HCT116 (cell line): ENCODE results near the gene EMB.

ENCODE experiments used
- EZH2 ChIP-seq: fragments of 200-600 bp; sonication (generic); IDR thresholded peaks from 2 replicates; pipeline ENCODE4 v1.6.1; 2017; ENCODE audit warnings: antibody characterized with exemption, mixed run types
- EZH2phosphoT487 ChIP-seq: fragments of 200-600 bp; IDR thresholded peaks from 2 replicates; pipeline ENCODE4 v1.6.1; 2018; ENCODE audit warnings: antibody characterized with exemption, borderline replicate concordance
- FOSL1 ChIP-seq: IDR thresholded peaks from 2 replicates; pipeline ENCODE4 v1.6.1; 2012; ENCODE audit warnings: low read depth
- POLR2A ChIP-seq: IDR thresholded peaks from 2 replicates; pipeline ENCODE4 v1.7.0; 2011; ENCODE audit warnings: borderline replicate concordance; ENCODE audit not compliant: insufficient read depth, insufficient read length; ENCODE audit errors: extremely low read depth
- POLR2AphosphoS5 ChIP-seq: IDR thresholded peaks from 2 replicates; pipeline ENCODE4 v1.6.1; 2011; ENCODE audit warnings: mild to moderate bottlenecking, low read depth, low read length, moderate library complexity
- SIN3A ChIP-seq: IDR thresholded peaks from 2 replicates; pipeline ENCODE4 v1.6.1; 2012; ENCODE audit warnings: low read depth
- SP1 ChIP-seq: IDR thresholded peaks from 2 replicates; pipeline ENCODE4 v1.6.1; 2012; ENCODE audit warnings: low read depth
- YY1 ChIP-seq: IDR thresholded peaks from 2 replicates; pipeline ENCODE4 v1.6.1; 2011; ENCODE audit warnings: low read length, low read depth, moderate library complexity, mild to moderate bottlenecking; ENCODE audit not compliant: insufficient replicate concordance; ENCODE audit errors: extremely low read depth
- TF ChIP-seq, protein P1 (sequence below), 3 experiments: fragments of 200-600 bp in 1 of 3; sonication (generic) in 1 of 3; IDR thresholded peaks in 2 of 3; conservative IDR thresholded peaks in 1 of 3; 2 replicates each; pipeline ENCODE4 v1.5.1; 2012 to 2017; ENCODE audit warnings: low read depth in 2 of 3, low read length in 2 of 3, antibody characterized with exemption in 1 of 3, borderline replicate concordance in 1 of 3, control low read depth in 1 of 3, mild to moderate bottlenecking in 1 of 3, mixed read lengths in 1 of 3, mixed run types in 1 of 3, moderate library complexity in 1 of 3; ENCODE audit not compliant: insufficient read depth in 1 of 3
- TF ChIP-seq, protein P2 (sequence below): IDR thresholded peaks from 2 replicates; pipeline ENCODE4 v1.6.1; 2012
- TF ChIP-seq, protein P3 (sequence below): IDR thresholded peaks from 2 replicates; pipeline ENCODE4 v1.6.1; 2011; ENCODE audit warnings: mild to moderate bottlenecking, low read length, moderate library complexity; ENCODE audit not compliant: insufficient replicate concordance; ENCODE audit errors: extremely low read depth

DNA sequence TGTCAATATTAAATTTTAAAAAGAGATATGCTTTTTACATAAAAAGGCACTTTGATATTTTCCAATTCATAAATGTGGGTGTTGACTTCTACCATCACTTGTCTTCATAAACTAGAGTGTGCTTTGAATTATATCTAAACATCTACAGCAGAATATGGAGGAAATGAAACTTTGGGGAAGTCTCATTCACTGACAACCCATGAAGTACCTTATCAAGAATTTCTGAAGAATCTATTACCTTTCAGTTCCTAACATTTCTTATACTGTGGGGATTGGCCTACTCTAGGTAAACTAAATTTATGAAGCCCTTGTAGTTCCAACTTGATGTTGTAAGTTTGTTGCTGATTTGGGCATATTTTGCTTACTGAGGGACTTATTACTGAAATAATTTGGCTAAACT, 81.9 kb downstream of the EMB start:
- TF ChIP-seq, protein P1, sequence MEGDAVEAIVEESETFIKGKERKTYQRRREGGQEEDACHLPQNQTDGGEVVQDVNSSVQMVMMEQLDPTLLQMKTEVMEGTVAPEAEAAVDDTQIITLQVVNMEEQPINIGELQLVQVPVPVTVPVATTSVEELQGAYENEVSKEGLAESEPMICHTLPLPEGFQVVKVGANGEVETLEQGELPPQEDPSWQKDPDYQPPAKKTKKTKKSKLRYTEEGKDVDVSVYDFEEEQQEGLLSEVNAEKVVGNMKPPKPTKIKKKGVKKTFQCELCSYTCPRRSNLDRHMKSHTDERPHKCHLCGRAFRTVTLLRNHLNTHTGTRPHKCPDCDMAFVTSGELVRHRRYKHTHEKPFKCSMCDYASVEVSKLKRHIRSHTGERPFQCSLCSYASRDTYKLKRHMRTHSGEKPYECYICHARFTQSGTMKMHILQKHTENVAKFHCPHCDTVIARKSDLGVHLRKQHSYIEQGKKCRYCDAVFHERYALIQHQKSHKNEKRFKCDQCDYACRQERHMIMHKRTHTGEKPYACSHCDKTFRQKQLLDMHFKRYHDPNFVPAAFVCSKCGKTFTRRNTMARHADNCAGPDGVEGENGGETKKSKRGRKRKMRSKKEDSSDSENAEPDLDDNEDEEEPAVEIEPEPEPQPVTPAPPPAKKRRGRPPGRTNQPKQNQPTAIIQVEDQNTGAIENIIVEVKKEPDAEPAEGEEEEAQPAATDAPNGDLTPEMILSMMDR (IDR thresholded peaks at IDR 0.05 in 2 of 3, conservative IDR thresholded peaks at IDR 0.05 in 1 of 3; ENCODE audit: borderline replicate concordance in 1 of 3, insufficient read depth in 1 of 3, low read depth in 2 of 3, low read length in 2 of 3) = no peak
- TF ChIP-seq EZH2 (no peak), POLR2A (no peak), YY1 (no peak), FOSL1 (no peak), SIN3A (no peak), POLR2AphosphoS5 (no peak), EZH2phosphoT487 (no peak), SP1 (no peak)
- TF ChIP-seq, protein P2, sequence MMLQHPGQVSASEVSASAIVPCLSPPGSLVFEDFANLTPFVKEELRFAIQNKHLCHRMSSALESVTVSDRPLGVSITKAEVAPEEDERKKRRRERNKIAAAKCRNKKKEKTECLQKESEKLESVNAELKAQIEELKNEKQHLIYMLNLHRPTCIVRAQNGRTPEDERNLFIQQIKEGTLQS = no peak
- TF ChIP-seq, protein P3, sequence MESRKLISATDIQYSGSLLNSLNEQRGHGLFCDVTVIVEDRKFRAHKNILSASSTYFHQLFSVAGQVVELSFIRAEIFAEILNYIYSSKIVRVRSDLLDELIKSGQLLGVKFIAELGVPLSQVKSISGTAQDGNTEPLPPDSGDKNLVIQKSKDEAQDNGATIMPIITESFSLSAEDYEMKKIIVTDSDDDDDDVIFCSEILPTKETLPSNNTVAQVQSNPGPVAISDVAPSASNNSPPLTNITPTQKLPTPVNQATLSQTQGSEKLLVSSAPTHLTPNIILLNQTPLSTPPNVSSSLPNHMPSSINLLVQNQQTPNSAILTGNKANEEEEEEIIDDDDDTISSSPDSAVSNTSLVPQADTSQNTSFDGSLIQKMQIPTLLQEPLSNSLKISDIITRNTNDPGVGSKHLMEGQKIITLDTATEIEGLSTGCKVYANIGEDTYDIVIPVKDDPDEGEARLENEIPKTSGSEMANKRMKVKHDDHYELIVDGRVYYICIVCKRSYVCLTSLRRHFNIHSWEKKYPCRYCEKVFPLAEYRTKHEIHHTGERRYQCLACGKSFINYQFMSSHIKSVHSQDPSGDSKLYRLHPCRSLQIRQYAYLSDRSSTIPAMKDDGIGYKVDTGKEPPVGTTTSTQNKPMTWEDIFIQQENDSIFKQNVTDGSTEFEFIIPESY = no peak
